HUDEP-2 (cell line): ENCODE results near the gene OBSL1.

Experiments
- DNase-seq, 76 experiments: peaks; one replicate each; lab custom pipeline; 2025; ENCODE audit not compliant: unreplicated experiment in 76 of 76; lab: John Stamatoyannopoulos, UW

OBSL1 gene

GRCh38 chr2:219571311-219572236 lies at the start of gene OBSL1:
TSS of gene OBSL1 (minus strand) at chr2:219571539. CDS start at chr2:219571232, 307 bp downstream.
- DNase-seq: peak in 32 of 76 experiments; percentile 1 to 41 (median 18)

DNA sequence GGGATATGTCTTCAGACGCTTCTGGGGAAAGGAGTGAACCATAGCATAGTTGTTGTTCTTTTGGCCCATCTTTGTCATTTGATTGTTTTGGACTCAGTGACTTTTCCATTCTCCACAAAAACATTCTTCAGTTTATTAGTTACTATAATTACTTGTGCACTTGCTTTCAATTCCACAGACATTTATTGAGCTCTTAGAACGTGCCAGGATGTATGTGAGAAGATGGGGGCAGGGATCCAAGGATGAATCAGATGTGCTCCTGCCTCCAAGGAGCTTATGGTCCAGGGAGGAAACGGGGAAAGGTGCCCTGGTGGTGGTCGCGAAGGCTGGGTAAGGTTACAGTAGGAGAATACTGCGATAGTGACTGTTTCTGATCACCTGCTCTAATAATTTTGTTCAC lies 49.2 kb upstream of the OBSL1 start:
- no peak for DNase-seq

- DNase-seq: no peak
Observed at GRCh38 chr2:219619235-219619634, 47.9 kb upstream of the OBSL1 start.

DNA sequence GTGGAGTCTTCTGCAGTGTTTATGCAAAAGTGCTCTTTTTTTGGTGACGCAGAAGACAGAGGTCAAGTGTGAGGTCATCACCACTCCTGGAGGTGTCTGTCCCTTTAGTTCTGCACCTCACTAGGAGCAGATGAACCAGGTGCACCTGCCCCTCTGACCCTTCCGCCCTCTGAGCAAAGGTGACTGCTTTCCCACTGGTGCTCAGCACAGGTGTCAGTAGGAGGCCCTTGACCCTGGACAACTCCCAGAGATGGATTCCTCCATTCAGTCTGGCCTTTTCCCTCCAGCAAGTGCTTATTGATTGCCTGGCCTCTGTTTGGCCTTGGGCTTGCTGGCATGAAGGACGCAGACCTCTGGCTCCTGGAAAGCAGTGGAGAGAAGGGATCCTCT lies 47.4 kb upstream of the OBSL1 start:
- DNase-seq: no peak

DNA sequence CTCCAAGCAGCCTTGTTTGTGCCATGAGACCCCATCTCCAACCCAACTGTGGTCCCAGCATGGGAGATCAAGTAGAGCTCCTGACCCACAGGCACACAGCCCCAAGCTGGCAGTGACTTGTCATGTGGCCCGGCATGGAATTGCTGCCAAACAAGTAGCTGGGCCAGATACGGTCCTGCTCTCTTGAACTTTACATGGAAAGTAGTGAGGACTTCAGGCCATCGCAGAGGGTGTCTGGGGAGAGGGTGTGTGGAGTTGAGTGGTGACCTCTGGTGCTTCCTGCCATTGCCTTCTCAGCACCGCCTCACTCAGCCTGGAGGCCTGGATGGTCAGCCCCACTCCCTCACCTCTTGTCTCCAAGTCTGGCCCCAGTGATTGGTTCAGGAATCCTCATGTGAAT lies 45.2 kb upstream of the OBSL1 start:
- no peak for DNase-seq

GRCh38 chr2:219615894-219616293 lies 44.6 kb upstream of the OBSL1 start:
- DNase-seq: no peak

- DNase-seq: no peak
Observed at GRCh38 chr2:219615036-219615435, 43.7 kb upstream of the OBSL1 start.

DNA sequence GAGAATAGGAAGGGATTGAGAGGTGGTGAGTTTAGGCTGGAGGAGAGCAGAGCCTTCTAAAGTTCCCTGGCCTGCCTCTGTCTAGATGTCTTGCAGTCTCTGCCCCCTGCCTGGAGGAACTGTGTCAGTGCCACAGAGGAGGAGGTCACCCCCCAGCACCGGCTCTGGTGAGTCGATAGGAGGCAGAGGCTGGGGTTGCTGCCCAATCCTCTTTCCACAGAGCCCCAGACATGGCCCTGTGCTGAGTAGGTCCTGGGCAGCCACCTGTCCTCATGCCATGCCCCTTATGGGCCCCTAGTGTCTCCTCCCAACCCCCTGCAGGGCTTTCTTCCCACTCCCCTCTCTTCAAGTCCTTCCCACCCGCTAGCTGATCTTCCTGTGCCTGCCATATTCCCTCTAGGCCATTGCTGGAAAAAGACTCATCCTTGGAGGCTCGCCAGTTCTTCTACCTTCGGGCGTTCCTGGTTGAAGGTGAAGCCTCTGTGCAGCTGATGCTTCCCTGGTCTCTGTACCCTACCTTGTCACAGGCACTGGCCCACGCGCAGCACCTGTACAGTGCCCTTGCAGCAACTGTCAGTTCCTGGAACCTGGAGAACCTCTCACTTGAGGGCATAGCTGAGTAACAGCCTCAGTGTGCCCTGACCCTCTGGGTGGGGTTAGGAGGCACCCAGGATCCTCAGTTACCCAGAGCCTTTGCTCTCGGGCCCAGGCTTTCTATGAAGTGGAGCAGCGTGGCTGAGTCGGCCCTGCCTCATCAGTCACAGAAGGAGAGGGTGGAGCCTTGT lies 42.9 kb upstream of the OBSL1 start:
- DNase-seq: no peak

DNA sequence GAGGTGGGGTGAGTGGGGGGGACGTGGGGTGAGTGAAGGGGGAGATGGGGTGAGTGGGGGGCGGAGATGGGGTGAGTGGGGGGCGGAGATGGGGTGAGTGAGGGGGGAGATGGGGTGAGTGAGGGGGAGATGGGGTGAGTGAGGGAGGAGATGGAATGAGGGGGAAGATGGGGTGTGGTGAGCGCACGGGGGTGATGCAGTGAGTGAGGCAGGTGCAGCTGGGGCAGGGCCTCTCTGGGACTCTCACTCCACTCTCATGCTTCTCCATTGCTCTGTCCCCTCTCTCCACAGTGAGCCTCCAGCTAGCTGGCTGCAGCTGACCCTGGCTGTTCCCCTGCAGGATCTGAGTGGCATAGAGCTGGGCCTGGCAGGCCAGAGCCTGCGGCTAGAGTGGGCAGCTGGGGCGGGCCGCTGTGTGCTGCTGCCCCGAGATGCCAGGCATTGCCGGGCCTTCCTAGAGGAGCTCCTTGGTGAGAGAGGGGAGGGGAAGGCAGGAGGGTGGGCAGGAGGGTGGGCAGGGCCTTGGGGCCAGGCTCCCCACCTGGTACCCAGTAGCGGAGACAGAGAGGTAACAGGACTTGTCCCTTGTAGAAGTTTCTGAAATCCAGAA lies 42.2 kb upstream of the OBSL1 start:
- DNase-seq: no peak

DNA sequence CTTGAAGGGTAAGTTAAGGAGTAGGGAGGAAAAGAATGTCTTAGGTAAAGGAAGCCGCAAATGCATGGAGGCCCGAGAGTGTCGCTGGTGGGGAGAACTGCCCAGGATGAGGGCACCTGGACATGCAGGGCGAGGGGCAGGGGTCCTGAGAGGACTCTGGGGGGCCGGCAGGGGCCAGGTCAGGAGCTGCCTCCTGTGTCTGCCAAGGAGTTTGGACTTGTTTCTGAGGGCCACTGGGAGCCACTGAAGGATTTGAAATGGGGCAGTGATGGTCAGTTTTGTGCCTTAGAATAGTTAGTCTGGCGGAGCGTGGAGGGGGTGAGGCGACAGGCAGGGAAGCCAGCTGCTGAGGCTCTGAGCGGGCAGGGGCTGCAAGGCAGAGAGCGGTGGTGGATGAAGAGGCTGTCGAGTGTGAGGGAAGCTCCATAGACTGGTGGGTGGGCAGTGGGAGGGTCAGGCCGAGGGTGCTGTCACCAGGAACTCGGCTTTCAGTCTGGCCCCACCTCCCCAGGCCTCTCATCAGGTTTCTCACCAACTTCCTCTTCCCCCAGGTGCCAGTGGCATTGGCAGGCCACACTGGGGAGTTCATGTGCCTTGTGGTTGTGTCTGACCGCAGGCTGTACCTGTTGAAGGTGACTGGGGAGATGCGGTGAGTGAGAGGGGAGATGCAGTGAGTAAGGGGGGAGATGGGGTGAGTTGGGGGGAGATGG lies 41.4 kb upstream of the OBSL1 start:
- no peak for DNase-seq

GRCh38 chr2:219611866-219612576 lies 40.7 kb upstream of the OBSL1 start:
- DNase-seq: no peak

- no peak for DNase-seq
Observed at GRCh38 chr2:219611306-219611705, 40.0 kb upstream of the OBSL1 start.

DNA sequence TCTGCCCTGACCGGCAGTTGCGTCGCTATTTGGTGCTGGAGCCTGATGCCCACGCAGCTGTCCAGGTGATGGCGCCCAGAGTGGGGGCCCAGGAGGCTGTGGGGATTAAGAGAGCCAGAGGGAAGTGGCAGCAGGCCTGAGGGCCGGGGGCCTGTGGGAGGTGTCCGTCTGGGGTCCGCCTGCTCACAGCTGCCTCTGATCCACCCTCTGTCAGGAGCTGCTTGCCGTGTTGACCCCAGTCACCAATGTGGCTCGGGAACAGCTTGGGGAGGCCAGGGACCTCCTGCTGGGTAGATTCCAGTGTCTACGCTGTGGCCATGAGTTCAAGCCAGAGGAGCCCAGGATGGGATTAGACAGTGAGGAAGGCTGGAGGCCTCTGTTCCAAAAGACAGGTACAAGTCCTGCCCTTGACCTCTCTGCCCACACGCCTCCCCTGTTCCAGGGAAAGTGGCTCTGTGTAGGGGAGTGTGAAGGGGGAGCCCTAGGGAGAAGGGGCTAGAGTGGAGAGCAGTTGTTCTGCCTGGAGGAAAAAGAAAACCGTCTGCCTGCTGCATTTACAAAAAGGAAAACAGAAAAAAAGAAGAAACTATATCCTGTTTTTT lies 37.9 kb upstream of the OBSL1 start:
- no peak for DNase-seq

GRCh38 chr2:219608399-219608964 lies 37.1 kb upstream of the OBSL1 start:
- DNase-seq: no peak

DNA sequence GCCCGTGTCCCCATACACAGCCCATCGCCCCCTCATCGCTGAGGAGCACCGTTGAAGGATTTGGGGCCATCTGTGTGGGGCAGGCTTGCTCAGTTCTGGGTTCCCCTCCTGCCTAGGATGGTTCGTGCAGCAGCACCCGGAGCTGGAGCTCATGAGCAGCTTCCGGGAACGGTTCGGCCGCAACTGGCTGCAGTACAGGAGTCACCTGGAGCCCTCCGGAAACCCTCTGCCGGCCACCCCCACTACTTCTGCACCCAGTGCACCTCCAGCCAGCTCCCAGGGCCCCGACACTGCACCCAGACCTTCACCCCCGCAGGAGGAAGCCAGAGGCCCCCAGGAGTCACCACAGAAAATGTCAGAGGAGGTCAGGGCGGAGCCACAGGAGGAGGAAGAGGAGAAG lies 36.6 kb upstream of the OBSL1 start:
- DNase-seq: no peak

DNA sequence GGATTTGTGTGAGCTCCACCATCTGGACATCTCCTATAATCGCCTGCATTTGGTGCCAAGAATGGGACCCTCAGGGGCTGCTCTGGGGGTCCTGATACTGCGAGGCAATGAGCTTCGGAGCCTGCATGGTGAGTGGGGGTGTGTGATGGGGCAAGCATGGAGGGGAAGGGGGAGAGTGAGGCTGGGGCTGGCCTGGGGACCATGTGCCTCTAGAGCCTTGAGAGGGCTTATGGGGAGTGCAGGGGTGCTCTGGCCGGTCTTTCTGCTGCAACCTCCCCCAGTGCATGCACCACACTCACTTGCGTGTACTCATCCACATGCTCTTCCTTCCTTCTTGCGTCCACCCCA lies 34.2 kb upstream of the OBSL1 start:
- DNase-seq: no peak

- DNase-seq: no peak
Observed at GRCh38 chr2:219603771-219604170, 32.4 kb upstream of the OBSL1 start.

DNA sequence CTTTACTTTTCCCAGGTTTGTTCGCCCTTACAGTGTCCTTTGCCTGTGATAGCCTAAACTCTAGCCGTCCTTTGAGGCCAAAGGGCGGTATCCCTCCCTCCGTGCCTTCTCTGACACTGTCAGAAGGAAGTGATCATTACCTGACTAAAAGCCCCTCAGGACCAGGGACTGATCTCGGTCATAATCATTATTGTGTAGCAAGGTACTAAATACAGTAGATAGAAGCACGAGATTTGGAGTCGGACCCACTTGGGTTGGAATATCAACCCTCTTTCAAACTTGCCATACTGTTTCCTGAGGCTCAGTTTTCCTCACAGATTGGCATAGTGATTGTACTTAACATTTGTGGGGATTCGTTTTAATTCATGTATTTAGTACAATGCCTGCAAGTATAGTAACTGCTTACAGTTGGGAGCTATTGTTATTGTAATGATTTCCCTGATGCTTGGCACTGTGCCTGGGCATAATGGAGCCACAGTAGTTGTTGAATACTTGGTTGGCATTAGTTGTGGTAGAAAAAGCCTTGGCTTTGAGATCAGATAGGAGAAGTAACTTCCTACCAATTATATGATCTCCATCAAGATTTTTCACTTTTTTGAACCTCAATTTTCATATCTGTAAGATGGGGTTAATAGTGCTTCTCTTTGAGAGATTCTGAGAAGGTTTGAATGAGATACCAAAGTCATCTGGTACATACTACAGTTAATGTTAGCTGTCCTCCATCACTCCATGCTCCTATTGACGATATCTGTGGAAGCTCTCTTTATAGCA lies 27.2 kb upstream of the OBSL1 start:
- no peak for DNase-seq
